HG03066 (cell line): Measurements from ENCODE around the gene SNAI1.
"Not testable (repeated sequence)": the region's sequence is repeated elsewhere in the genome, so short reads cannot be mapped to it uniquely, and the experiment has no call there.

ENCODE experiments used
- ATAC-seq: cut with Tn5 transposase; IDR thresholded peaks from one replicate; pipeline ENCODE4 v1.9.1; 2021; ENCODE audit warnings: low read depth; ENCODE audit not compliant: unreplicated experiment

Gene SNAI1

DNA sequence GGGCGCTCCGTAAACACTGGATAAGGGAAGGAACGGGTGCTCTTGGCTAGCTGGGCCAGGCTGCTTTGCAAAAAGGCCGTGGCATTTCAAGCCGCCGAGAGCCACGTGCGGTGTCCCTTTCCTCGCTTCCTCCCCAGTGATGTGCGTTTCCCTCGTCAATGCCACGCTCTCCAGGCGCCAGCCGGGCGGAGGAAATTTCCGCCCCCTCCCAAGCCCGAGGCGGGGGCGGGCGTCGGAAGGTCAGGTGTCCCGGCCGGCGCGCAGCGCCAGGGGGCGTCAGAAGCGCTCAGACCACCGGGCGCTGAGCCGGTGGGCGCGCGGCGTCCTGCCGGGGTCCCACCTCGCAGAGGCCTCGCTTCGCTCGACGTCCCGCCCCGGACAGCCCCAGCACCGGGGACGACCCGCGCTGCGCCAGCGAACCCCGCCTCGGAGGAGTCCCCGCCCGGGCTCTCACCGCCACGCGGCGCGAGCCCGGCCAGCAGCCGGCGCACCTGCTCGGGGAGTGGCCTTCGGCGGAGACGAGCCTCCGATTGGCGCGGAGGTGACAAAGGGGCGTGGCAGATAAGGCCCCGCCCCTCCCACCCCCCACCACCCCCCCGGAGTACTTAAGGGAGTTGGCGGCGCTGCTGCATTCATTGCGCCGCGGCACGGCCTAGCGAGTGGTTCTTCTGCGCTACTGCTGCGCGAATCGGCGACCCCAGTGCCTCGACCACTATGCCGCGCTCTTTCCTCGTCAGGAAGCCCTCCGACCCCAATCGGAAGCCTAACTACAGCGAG is at the start of gene SNAI1:
SNAI1 (plus strand) TSS at position 635 of the 777 bp plus-strand sequence; CDS start at position 715, 80 bp downstream.
- ATAC-seq = peak; percentile 83

DNA sequence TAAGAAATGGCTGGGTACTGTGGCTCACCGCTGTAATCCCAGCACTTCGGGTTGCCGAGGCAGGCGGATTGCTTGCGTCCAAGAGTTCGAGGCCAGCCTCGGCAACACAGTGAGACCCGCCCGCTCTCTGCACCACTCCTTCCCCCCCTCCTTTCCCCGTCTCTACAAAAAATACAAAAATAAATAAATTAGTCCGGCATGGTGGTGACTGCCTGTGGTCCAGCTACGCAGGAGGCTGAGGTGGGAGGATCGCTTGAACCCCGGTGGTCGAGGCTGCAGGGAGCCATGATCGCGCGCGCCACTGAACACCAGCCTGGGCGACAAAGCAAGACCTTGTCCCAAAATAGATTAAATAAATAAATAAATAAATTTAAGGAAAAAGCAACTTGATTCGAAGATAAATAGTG is 47.0 kb upstream of the SNAI1 start:
- no peak for ATAC-seq

DNA sequence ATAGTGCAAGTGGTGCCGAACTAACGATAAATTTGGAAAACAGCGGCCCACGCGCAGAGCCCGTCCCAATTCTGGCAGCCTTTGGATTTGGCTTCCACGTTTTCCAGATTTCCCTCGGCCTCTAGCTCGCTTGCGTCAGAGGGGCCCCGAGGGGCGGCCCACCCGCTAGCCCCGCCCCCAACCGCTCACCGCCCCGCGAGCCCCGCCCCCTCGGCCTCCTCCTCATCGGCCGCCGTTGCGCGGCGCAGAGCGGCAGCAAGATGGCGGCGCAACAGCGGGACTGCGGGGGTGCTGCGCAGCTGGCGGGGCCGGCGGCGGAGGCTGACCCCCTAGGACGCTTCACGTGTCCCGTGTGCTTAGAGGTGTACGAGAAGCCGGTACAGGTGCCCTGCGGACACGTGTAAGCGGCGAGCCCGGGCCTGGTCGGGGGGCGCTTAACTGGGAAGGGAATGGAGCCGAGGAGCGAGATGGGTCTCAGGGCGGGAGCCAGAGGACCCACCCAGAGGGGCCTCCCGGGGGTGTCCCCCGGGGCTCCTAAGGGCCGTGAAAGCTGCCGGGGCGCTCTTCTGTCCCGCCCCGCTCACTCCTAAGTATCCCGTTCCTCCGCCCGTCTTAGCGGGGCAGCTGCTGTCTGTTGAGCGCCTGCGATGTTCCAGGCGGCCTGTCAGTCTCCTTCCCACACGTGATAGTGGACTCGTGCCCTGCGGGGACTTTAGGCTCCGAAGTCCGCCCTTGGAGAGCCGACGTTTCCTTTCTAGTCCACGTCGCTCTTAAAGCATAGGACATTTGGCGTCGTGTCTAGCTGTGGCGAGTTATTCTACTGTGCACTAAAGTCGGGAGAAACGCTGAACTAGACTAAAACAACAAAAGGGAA is 46.4 kb upstream of the SNAI1 start, which contains the start of gene RNF114:
RNF114 (plus strand) TSS at position 245 of the 874 bp plus-strand sequence; CDS start at position 261, 16 bp downstream.
- no peak for ATAC-seq

DNA sequence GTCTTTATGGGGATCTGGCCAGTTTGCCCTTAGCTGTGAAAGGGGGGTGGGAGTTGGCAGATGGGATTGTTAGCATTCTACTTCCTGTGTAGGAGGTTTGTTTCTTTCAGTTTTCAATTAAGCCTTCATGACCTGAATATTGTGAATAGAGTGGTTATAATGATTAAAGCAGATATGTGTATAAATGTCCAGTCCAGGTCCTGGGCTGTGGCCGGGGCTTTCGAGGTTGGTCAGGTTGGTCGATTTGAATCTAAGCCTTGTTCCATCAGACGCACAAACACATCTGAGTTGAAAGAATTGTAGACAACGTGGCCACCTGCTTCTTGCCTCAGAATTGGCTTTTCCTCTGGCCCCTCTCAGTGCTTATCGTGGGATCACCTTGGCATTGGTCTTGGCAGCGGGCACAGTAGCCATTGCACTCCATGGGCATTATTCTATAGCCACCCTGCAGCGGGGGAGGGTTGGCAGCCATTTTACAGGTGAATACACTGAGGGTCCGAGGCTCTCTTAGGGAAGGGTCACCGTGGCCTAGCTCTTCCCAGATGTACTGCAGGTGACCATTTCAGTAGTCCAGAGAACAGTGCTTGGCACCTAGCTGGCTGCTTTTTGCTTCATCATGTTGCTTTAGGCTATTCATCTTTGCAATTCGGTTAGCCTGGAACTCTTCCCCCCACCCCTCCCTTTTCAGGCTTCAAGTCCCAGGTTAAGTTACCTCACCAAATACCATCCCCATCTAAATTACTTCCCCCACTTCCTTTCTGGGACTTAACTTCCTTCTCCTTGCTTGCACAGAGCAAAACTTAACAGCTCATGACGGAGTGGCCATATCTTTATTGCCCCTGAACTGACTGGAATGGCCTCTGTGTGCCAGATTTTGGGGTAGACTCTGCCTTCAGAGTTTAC is 45.5 kb upstream of the SNAI1 start:
- ATAC-seq = no peak

DNA sequence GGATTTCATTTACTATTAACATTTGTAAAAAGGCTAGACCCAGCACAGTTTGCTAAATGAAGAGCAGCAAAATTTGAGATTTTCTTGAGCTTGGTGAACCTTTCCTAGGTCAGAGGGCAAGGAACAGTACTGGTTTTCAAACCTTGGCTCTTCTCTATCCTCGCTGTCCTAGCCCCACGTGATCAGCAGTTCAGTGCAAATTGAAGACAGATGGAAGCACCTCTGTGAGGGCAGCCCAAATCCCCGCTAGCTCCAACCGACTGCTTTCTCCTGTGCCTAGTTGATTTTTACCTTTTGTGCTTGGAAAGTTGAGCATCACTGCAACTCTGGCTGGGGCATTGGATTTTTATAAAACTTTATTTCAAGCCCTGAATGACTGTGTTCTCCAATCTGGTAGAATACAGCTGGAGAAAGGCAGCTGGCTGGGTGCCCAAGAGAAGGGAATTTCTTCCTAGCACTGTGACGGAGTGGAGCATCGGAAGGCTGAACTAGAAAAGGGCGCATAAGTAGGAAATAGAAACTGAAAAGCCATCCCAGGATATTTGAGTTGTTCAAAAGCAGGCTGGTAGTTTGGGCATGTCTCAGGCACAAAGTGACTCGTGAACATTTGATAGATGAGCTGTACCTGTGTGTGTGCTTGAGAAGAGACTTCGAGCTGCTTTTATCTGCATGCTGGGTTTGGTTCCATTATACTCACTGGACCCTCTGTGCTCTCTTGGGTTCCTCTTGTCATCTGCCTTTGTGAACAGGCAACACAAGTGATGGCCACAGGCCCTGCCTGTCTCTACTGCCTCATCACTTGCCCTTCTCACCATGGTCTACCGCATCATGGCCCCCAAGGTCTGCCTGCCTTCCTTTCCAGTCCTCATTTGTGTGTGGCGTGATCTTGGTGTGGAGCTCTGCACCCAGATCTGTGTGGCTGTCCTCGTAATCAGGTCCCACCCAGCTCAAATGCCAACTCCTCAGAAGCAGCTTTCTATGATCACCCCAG is 44.3 kb upstream of the SNAI1 start:
- no peak for ATAC-seq

DNA sequence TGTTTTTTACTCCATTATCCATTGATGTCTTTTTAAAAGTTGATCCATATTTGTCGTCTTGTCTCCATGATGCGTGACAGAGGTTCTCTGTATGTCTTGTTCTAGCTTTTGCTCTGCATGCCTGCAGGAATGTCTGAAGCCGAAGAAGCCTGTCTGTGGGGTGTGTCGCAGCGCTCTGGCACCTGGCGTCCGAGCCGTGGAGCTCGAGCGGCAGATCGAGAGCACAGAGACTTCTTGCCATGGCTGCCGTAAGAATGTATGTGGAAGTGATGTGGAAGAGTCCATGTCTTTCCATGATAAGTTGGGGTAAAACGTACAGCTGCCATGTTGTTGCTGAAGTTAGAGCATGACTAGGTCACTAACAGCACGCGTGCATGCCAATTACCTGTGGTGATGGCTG is 41.3 kb upstream of the SNAI1 start:
- ATAC-seq = no peak

DNA sequence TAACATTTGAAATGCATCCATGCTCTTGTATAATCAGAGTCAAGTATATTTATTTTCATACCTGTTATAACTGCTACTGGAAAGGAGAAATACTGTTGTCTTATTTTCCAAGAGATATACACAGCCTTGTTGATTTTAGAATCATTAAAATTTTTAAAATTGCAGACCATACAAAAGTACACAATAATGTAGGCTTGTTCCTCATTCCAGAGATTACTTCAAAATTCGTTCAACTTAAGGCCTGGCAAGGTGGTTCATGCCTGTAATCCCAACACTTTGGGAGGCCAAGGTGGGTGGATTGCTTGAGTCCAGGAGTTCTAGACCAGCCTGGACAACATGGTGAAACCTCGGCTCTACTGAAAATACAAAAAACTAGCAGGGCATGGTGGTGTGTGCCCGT is 40.5 kb upstream of the SNAI1 start:
- no peak for ATAC-seq

DNA sequence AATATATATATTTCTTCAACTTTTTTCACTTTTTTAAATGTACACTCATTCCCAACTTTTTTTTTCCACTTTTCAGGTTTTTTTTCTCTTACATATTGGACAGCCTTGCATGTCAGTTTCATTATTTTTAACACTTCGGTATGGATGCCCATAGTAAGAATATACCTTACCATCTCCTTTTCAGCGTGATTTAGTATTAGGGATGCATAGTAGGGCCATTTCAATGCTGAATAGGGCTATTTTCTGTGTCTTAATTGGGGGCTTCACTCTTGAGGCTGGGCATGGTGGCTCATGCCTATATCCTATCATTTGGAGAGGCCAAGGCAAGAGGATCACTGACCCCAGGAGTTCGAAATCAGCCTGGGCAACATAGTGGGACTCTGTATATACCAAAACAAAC is 39.8 kb upstream of the SNAI1 start:
- ATAC-seq = no peak

DNA sequence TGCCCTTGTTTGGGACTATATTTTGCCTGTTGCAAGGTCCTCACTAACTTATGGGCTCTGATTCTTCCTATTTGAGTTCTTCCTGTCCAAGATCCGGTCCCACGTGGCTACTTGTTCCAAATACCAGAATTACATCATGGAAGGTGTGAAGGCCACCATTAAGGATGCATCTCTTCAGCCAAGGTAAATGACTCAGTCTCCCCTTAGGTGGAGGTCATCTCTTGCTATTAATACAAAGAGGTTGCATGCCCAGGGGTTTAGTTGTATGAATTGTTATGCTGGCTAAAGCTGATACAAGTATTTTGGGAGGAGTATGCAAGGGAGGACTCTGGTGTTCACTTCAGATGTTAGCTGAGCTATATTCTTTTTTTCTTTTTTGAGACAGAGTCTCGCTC is 37.5 kb upstream of the SNAI1 start:
- ATAC-seq = no peak

DNA sequence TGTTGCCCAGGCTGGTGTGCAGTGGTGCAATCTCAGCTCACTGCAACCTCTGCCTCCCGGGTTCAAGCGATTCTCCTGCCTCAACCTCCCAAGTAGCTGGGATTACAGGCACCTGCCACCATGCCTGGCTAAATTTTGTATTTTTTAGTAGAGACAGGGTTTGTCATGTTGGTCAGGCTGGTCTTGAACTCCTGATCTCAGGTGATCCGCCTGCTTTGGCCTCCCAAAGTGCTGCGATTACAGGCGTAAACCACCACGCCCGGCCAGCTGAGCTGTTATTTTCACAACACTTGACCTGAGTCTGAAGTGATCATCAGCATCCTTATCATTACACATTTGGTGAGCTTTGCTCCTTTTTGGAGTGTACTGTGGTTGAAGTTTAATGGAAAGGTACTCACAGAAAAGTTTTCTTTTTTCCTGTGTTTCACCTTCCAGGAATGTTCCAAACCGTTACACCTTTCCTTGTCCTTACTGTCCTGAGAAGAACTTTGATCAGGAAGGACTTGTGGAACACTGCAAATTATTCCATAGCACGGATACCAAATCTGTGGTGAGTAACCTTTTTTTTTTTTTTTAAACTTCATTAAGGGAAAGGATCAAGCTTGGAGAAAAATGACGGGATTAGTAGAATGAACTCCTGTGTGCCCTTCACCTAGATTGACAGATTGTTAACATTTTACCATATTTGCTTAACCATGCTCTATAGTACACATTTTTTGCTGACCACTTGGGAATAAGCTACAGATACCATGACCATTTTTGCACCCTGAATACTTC is 36.9 kb upstream of the SNAI1 start:
- ATAC-seq = no peak

DNA sequence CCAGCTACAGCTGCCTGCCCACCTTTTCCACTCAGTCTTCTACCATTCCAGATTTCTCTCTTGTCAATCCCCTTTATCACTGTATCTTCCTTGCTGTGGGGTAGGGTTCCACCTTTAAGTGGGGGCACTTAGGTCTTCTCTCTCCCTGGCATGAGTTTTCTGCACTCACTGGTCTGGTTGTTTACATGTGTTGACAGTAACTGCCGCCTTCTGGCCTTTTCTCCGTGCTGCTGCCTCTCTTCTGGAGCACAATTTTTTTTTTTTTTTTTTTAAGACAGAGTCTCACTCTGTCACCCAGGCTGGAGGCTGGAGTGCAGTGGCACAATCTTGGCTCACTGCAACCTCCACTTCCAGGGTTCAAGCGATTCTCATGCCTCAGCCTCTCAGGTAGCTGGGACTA is 34.6 kb upstream of the SNAI1 start:
- no peak for ATAC-seq

DNA sequence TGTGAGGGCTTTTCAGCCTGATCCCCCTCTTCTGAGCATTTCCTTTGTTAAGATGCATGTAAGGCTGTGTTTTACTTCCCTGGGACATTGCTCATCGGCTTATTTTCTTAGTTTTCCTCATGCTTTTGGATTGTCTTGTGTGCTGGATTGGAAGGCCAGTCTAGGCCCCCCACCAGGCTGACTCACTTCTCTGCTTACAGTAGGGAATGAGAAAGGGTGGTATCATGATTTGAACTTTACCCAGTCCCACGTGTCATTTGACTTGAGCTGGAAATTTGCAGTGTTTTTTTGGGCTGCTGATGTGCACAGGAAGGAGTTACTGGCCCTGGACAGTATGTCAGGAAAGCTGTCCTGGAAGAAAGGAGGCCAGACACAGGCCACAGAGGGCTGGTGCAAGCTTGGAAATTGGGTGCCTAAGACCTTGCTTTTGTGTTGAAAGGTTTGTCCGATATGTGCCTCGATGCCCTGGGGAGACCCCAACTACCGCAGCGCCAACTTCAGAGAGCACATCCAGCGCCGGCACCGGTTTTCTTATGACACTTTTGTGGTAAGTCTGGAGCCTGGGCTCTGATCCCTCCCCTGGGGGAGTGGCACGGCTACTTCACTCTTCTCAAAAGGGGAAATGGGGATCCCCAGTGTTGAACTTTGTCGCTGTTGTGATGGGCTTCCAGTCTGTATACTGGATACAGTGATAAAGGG is 33.8 kb upstream of the SNAI1 start:
- no peak for ATAC-seq

DNA sequence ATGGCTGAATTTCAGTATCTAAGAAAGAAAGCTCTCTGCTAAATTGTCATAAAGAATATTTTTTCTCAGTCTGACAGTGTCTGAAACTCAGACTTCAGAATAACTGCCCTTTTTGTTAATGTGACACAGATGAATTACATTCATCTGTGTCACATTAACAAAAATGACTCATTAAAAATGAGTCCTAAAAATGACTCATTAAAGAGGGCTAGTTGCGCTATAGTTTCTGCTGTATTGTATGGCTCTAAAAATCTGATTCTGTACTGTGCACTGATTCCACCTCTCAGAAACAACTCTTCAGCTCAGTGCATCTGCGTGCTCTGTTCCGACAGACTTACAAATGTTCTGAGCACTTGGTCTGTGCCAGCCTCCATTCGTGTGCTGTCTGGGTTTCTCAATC is 31.6 kb upstream of the SNAI1 start:
- ATAC-seq = no peak

DNA sequence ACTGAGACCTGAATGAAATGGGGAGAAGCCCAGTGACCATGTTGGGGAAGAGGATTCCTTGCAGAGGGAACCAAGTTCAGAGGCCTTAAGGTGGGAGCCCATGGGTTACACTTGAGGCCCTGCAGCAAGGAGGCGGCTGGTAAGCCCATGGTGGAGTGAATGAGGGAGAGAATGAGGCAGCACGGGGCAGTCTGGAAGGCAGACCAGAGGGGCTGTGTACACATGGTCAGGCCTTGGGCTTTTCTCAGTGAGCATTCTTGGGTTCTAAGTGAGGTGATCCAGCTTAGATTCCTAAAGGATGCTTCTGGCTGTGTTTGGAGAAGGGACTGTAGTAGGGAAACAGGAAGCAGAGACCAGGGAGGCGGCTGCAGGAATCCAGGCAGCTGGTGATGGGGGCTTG is 27.6 kb upstream of the SNAI1 start:
- no peak for ATAC-seq

DNA sequence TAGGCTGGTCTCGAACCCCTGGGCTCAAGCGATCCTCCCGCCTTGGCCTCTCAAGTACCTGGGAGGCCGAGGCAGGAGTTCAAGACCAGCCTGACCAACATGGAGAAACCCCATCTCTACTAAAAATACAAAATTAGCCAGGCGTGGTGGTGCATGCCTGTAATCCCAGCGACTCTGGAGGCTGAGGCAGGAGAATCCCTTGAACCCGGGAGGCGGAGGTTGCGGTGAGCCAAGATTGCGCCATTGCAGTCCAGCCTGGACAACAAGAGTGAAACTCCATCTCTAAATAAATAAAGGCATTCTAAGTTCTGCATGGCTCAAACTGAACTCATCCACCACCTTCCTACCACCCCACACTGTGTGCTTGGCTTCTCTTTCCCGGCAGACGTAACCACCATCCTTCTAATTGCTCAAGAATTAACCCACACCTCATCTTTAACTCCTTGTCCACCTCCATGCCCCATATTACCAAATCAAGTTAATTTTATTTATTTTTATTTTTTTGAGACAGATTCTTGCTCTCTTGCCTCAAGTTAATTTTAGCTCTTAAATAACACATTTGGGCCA is 26.9 kb upstream of the SNAI1 start:
- ATAC-seq = not testable (repeated sequence)

DNA sequence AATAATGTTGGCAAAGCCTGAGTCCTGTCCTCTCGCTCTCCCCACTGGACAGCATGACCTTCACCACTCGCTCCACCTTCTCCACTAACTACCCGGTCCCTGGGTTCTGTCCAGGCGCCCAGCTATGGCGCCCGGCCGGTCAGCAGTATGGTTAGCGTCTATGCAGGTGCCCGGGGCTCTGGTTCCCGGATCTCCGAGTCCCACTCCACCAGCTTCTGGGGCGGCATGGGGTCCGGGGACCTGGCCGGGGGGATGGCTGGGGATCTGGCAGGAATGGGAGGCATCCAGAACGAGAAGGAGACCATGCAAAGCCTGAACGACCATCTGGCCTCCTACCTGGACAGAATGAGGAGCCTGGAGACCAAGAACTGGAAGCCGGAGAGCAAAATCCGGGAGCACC is 26.1 kb upstream of the SNAI1 start:
- ATAC-seq = no peak

DNA sequence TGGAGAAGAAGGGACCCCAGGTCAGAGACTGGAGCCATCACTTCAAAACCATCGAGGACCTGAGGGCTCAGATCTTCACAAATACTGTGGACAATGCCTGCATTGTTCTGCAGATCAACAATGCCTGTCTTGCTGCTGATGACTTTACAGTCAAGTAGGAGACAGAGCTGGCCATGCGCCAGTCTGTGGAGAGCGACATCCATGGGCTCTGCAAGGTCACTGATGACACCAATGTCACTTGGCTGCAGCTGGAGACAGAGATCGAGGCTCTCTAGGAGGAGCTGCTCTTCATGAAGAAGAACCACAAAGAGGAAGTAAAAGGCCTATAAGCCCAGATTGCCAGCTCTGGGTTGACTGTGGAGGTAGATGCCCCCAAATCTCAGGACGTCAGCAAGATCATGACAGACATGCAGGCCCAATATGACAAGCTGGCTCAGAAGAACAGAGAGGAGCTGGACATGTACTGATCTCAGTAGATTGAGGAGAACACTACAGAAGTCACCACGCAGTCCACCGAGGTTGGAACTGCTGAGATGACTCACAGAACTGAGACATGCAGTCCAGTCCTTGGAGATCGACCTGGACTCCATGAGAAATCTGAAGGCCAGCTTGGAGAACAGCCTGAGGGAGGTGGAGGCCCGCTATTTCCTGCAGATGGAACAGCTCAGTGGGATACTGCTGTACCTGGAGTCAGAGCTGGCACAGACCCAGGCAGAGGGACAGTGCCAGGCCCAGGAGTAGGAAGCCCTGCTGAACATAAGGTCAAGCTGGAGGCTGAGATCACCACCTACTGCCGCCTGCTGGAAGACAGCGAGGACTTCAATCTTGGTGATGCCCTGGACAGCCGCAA is 25.5 kb upstream of the SNAI1 start:
- not testable (repeated sequence) for ATAC-seq
